Activated CD4-positive, alpha-beta T cell treated with anti-CD3 and anti-CD28 coated beads, Interleukin-2, Interleukin-4, amounts not matched to agents 100 ng/mL and 50 ng/mL, durations not matched to agents 16 hours and 8 hours (primary cell): Measurements from ENCODE around the gene VPS39.
A peak's percentile ranks its signal among the peaks of the same experiment; 100 is the strongest.

Source experiments
- DNase-seq: peaks from one replicate; pipeline ENCODE4 v3.0.0-alpha.2; 2020; ENCODE audit warnings: low spot score

Gene VPS39

DNA sequence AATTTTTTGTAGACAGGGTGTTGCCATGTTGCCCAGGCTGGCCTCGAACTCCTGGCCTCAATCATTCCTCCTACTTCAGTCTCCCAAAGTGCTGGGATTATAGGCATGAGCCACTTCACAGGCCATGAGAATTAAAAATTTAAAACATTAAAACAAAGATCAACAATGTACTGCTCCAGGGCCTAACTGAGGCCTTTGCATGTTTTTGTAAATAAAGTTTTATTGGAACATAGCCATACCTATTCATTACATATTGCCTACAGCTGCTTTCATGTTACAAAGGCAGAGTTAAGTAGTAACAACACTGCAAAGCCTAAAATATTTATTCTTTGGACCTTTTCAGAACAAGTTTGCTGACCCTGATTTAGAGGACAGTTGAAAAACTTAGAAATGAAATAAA, 9.6 kb downstream of the VPS39 start:
- no peak for DNase-seq

DNA sequence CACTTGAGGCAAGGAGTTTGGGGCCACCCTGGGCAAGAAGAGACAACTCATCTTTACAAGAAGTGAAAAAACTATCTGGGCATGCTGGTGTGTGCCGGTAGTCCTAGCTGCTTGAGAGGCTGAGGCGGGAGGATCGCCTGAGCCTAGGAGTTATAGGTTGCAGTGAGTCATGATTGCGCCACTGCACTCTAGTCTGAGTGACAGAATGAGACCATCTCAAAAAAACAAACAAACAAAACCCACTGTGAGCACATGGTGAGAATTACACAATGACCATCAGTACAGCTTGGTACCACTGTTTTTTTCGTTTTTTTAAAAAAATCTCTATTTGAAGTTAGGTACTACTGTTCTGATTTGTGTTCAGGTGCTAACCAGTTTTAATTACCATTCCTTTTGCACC, 13.6 kb downstream of the VPS39 start:
- no peak for DNase-seq

DNA sequence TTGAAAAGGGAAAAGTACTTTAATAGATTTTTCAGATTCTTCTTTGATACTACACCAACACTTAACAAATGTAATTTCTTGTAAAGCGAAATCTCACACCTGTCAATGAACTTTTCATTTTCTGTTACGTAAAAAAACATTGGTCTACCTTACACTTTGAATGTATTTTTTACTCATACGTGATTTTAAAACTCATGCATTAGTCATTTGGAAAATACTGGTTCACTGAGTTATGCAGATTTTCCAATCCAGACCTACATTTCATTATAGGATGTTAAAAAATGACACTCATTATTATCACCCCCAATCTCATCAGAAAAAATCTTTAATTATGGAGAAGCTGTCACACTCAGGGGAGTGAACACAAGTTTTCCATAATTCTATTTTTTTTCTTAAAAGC, 14.7 kb downstream of the VPS39 start:
- DNase-seq, result peak; percentile 58

DNA sequence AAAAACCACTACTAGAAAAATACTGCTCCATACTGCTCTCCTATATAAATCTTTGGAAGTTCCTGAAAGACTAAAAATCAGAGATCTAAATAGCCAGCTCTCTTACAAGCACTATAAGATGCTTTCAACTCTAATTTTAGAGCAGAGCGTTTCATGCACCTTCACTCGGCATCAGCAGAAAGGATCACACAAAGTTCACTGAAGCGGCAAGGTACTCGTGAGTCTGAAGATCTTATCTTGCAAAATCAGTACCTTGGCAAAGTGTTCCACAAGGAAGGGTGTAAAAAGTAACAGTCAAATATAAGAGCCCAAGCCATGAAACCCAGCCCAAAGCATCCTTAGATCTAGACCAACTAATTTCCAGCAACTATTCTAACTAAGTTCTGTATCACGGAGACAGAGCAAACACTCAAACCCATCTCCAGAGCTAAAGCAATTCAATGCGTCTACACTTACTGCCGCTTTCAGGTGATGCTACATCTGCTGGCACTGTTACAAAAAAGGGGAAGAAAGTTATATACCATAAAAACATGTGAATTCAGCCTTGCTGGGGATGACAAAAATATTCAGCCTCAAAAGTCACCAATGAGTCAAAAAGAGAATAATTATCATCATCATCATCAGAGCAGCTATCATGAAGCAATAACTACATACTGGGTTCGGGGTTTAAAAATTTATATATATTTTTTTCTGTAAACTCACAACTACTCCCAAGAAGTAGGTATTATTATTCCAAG, 16.3 kb downstream of the VPS39 start:
- DNase-seq, result peak; percentile 27

DNA sequence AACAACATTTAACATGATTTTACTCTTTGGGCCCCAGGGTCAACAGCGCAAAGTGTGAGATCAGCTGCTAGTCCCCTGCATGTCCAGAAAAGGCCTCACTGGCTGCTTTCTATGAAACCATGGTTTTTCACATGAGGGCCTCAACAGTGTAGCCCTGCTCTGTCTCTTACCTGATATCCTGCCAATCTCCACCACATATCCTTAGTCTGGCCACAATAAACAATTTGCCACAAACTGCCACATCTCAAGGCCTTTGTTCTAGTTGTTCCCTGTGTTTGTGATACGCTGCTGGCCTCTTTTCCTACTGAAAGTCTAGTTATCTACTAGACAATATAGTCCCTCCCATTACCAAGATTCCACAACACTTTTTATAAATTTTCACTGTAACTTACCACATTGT, 17.7 kb downstream of the VPS39 start:
- DNase-seq, result no peak

DNA sequence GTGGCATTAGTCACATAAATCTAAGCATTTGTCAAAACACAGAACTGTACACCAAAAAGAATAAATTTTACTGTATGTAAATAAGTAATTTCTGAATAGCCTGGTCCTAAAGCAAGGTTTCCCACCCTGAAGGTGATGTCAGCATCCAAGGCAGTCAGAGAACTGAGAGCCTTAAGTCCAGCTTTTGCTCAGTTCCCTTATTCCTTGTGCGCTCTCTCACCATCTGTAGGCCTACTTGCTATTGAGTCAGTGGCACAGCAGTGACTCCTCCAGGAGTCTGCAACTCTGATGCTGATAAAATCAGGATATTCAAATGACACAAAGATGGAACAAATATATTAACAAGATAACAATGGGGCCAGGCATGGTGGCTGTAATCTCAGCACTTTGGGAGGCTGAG, 22.3 kb downstream of the VPS39 start:
- no peak for DNase-seq

DNA sequence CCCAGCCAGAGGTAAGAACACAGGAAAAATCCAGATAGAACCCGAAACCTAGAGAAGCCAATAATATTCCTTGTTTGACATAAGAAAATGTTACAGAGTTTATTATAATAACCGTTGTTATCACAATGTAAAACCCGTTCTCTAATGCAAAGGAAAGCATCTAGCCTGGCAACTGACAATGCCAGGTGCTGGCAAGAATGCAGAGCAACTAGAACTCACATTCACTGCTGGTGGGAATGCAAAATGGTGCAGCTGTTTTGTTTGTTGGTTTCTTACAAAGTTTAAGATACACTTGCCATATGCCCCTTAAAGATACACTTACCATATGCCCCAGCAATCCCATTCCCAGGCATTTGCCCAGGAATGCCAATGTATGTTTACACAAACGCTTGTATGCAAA, 23.4 kb downstream of the VPS39 start:
- no peak for DNase-seq

DNA sequence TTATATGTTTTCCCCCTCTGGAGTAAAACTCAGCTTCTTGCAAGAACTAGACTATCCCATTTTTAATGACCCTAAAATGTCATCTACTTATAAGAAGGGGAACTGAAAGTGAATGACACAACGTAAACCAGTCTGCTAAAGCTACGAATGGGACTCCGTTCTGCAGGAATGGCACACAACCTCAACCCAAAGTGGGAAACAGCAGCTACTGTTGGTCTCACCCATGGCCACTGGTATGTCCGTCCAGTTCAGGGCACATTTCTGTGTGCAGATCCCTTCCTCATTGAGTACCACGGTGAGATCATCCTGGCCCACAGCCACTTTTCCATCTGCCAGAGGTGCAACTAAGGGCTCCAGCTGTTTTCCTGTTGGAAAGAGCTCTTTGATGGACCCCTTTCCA, 23.8 kb downstream of the VPS39 start:
- DNase-seq, result no peak

DNA sequence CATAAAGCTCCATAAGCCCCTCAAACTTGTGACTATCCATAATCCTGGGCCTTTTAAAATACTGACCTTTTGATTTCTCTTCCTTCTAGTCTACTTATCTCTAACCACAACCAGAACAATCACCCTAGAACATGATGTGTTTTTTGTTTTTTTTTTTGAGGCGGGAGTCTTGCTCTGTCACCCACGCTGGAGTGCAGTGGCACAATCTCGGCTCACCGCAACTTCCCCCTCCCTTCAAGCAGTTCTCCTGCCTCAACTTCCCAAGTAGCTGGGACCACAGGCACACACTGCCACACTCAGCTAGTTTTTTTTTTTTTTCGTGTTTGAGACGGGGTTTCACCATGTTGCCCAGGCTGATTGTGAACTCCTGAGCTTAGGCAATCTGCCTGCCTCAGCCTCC, 25.1 kb downstream of the VPS39 start:
- no peak for DNase-seq

DNA sequence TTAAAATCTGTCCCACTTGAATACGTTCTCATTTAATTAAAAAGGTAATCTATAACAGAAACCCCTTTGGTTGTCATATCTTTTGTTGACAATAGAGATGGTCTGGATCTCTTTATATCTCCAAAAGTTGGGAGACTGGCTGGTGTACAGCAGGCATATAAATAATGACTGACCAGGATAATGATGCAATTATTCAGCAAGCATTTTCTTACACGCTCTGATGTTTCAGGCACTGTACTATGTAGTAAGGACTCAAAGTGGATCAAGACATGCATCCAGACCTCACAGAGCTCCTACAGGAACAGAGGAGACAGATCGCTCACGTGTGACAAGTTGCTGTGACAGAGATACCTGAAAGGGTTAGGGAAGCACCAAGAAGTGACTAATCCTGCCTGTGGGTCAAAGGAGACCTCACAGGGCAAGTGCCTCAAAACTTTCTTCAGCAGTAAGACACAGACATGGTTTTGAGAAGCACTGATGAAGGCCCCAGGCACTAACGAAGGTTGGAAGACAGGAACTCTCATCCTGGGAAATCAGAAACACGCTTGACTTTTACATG, 25.7 kb downstream of the VPS39 start:
- DNase-seq, result no peak

DNA sequence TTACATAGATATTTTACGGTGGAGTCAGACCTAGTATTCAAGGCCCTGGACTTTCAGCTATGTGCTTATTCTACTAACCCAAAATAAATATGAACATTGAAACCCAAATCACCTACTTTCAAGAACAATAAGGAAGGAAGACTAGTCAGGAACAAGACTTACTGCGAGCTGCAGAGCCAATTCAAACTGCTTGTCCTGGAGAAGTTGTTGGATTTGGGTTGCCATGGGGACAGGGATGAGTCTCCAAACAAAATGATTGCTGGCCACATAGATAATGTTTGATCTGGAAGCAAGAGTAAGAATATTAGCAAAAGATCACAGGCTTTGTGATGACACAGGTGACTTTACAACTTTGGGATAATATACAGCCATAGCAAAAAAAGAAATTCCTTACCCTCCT, 30.0 kb downstream of the VPS39 start:
- DNase-seq, result no peak

DNA sequence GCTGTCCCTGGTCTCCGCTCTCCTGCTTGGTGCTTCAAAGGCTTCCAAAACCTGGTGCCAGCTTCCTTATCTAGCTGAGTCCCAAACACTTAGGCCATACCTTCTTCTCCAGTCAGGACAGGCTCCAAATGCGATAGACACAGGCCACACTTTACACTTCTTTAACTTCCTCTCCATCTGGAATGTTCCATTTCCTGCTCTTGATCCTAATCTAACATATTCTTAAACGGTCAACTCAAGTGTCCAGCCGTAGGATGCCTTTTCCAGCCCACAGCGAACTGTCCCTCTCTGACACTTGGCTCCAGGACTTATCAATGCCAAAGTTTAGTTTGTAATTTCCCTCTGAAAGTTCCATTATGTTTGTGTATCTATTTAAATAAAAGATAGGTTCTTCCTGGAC, 32.4 kb downstream of the VPS39 start:
- DNase-seq, result no peak

DNA sequence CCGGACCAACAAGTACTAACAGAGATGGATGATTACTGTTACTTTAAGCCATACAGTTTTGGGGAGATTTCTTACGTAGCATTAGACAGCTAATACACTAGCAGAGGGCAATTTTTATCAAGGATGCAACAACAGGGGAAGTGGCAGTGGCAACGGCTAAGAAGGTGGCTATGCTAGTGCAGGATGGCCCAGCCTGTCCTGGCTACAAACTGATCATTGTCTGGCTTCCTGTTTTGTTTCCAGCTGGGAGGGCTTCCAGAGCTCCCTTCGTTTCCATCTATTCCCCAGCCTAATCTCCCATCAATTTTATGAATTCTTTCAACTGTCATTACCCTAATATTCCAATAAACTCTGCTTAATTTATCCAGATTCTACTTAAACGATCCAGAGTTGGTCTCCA, 35.6 kb downstream of the VPS39 start:
- DNase-seq, result no peak

DNA sequence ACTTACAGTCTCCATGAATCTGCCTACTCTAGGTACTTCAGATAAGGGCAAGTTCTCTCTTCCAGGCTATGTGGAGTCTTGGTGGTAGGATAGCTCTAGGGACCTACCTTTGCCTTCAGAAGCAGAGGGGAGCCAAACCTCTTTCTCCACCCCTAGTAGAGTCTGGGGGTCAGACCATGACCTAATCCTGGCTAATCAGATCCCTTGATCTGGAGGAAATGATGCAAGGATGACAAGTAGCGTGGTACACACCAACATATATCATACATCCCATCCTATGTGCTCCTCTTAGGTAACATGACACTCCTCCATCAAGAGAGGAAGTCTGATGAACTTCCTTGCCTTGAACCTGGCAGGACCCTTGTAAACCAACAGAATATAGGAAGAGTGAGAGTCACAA, 36.3 kb downstream of the VPS39 start:
- DNase-seq, result no peak

DNA sequence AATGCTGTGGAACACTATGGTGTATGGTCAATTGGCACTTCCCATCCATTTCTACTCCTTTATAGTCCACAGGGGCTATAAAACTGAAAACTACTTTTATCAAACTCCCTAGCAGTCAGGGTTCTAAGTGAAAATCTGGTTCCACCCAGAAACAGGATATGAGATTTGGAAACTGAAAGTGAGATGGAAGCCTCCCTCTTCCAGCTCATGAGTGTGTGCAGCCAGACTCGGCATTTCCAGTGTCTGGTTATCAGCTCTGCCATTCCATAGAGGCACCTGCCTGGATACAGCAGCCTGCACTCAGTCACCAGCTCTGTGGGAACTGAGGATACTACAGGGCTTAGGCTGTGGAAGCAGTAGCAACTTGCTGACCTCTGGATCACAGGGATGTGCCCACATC, 37.0 kb downstream of the VPS39 start:
- no peak for DNase-seq

DNA sequence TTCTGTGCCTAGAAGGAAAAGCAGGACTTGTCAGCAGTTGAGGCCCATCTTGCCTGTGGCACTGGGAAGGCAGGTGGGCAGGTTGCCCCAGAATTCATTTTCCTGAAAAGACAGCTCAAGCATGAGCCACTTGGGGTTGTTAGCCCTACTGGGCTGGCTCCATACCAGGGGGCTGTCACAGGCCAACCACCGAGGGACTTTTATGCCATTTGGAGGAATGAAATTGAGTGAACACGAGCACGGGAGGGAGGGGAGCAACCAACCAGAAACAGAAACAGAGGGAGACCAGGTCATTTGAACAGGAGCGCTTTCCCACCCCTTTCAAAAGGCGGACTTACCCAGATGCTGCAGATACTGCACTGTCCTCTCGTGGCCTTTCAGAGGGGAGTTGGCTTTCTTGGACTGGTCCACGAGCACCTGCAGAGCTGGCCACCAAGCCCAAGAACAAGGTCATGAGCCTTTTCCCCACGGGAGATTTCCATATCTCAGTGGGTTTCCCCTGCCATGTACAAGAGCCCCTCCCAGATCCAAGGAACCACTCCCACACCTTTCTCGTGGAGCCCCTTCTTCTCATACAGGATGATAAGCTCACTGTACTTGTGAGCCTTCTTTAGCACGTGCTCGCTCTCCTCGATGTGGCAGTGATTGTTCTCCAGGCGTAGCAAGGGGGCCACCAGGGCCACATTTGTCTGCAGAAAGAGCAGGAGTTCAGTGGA, 41.7 kb downstream of the VPS39 start:
- no peak for DNase-seq

DNA sequence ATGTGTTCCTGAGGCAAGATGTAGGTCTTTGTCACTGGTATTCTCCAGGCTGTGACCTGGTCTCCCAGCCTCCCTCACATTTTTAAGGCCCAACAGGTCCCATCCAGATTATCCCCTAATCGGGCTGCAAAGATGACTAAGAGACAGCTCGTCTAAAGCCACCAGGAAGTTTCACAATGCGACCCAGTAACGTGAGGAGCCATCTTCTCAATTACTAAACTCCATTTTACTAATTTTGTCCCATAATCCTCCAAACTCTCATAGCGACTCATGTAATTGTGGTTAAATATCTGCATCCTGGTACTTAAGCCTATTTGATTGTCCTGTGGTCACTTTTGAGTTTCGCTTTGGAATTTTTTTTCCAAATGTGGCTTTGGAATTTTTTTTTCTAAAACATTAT, 43.0 kb downstream of the VPS39 start:
- no peak for DNase-seq

DNA sequence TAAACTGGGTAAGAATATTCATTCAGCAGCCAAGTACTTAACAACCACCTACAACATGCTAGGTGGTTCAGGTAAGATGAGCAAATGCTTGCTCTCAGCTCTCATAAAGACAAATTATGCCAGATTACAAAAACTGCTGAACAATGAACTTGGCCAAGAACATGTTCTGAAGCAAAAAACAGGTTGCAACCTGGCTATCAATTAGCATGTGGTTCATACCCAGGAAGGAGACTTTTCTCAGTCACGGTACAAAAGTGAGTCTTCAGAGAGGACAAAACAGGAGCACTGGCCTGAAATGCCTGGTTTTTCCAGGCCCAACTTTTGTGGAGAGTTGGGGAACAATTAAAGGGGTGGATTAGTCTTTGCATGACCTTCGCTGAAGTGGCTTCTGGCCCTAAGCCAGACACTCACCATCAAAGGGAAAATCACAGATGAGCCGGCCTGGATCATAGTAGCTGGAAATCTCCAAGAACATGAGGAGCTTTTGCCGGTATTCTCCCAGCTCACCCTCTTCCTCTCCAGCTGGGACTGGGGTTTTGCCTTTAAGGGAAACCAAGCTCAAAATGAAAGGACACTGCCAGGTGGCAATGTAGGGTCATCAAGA, 44.1 kb downstream of the VPS39 start:
- DNase-seq, result no peak

DNA sequence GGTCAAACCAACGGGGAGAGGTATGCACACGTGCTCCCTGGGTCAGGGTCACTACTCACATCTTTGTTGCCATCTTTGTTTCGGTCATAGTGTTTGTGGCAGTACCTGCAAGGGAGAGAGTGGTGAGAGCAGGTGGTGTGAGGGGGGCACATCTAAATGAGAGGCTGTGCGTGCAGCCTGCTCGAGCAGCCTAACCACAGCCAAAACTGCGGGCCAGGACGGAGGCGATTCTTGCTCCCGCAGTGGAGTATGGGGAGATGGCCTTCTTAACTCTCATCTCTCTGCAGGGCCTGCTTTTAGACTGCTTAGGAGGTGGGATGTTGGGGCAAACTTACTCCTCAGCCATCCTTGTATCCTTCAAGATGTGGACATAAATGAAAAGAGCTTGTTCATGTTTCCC, 44.8 kb downstream of the VPS39 start:
- no peak for DNase-seq

DNA sequence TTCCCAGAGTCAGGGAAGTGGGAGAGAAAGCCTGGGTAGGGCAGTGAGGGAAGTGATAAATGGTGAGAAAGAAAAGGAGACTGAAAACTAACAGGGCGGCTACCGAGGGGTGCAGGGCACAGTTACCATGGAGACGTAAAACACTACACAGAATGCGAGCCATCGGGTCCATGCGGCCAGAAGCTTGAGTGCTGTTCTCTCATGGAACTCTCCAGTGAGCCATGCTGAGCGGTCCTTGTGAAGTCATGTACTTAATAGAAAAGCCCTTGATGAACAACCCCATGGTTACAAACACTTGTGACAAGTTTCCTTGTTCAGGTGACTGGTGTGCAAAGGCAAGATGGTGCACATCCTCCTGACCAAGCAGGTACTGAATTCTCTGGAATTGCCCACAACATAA, 48.0 kb downstream of the VPS39 start:
- no peak for DNase-seq

DNA sequence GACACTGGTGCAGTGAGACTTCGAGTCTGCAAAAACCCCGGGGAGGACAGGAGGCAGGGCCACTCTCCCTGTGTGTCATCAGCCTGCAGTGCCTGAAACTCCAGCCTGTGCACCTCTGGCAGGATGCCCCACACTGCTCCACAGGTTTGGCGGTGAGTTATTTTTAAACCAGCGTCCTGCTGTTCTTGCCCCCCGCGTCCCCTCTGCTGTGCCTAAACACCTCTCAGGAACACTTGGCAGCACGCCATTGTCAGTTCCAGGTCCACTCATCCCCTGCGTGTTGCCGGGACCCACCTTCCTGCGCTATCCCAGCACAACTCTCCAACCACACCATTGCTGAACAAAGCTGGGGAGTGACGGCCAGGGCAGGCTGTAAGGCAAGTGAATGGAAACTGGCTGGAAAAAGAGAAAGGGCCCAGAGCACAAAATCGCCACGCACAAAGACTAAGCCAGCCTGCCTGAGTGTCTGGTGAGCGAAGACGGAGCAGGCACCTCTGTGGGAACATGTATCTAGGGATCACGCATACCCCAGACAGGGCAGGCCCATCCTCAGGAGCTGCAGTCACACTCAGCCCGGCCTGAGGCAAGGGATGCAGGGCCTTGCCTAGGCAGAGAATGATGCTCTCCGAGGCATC, 48.6 kb downstream of the VPS39 start:
- no peak for DNase-seq

DNA sequence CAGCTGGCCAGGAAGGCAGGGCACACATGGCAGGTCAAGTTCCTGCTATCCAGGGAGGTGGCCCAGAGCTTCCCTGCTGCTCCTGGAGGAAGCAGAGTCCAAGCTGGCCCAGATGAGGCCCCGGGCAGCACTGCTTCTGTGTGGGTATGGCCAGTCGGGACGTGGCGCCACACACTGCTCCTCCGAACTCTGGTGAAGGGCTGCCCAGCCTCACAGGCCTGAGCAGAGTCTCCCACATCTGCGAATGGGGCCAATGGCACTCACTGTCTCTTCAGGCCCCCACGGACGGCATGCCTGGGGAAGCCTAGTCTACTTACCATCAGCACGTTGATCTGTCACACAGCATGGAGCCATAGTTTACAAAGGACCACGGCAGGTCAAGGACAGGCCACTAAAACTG, 49.2 kb downstream of the VPS39 start:
- no peak for DNase-seq
